Kidney (tissue), 14 donors: ENCODE data around the gene EPSTI1. TPM values are rescaled to one million over a fixed set of nuclear protein-coding genes. Genes with fewer than 3 reads are reported as not detected.

Experiments used
- DNase-seq, 5 donors: peaks; one replicate each; pipeline ENCODE4 v3.0.0-alpha.2; 2013 to 2020
- FAIRE-seq: peaks from 2 replicates; lab custom pipeline; 2012; peaks lifted over from hg19 to GRCh38; lab: Jason Lieb, UNC
- H3K27ac ChIP-seq, 2 donors: one replicate each; pipeline ENCODE4 v1.7.0; 2013; ENCODE audit warnings: low read depth in 2 of 2, low read length in 2 of 2, inconsistent platforms in 1 of 2
- H3K27me3 ChIP-seq: one replicate; pipeline ENCODE4 v1.7.1; 2013; ENCODE audit warnings: low read length, inconsistent platforms; ENCODE audit not compliant: control insufficient read depth, insufficient read depth
- H3K36me3 ChIP-seq, 3 donors: one replicate each; pipeline versions ENCODE4 v1.7.0 to v1.7.1; 2013; ENCODE audit warnings: low read length in 3 of 3, control low read depth in 1 of 3, inconsistent platforms in 1 of 3; ENCODE audit not compliant: insufficient read depth in 3 of 3, control insufficient read depth in 2 of 3
- H3K4me1 ChIP-seq, 3 donors: one replicate each; pipeline versions ENCODE4 v1.7.0 to v1.7.1; 2013; ENCODE audit warnings: low read length in 3 of 3, inconsistent platforms in 1 of 3, low read depth in 1 of 3; ENCODE audit not compliant: control insufficient read depth in 2 of 3, insufficient read depth in 2 of 3
- H3K4me3 ChIP-seq, 3 donors: one replicate each; pipeline versions ENCODE4 v1.7.0 to v1.8.1; 2013; ENCODE audit warnings: low read length in 3 of 3, control low read depth in 1 of 3, inconsistent platforms in 1 of 3
- H3K9ac ChIP-seq, 3 donors: one replicate each; pipeline versions ENCODE4 v1.7.0 to v1.7.1; 2013; ENCODE audit warnings: low read length in 3 of 3, control low read depth in 1 of 3, inconsistent platforms in 1 of 3
- H3K9me3 ChIP-seq, 3 donors: one replicate each; pipeline versions ENCODE4 v1.7.0 to v1.7.1; 2013; ENCODE audit warnings: low read length in 3 of 3, control low read depth in 1 of 3, inconsistent platforms in 1 of 3; ENCODE audit not compliant: control insufficient read depth in 2 of 3, insufficient read depth in 1 of 3
- CTCF ChIP-seq: IDR thresholded peaks from 3 replicates; pipeline ENCODE4 v1.5.1; 2012; ENCODE audit warnings: mild to moderate bottlenecking, moderate library complexity, borderline replicate concordance; ENCODE audit not compliant: insufficient read depth; ENCODE audit errors: extremely low read depth
- intact Hi-C: fragments of 100-400 bp; cut with DNase I; formaldehyde crosslinking; loops from one replicate; pipeline ENCODE4 v1.11.1; 2022
- polyA plus RNA-seq: library from polyadenylated mRNA; stranded (reverse); fragments of 350-450 nt; fragmentation: Illumina TruSeq; extraction: RNeasy Lipid Tissue Mini Kit (QIAGEN cat#74804); gene quantifications from one replicate; pipeline ENCODE4 v1.2.3, GENCODE V29; 2014; ENCODE audit warnings: low read depth, low replicate concordance; ENCODE audit not compliant: insufficient read depth
- total RNA-seq: library from RNA; stranded (reverse); fragmentation: NEBNext Ultra II Directional; extraction: Animal tissue kit (Norgen Biotek cat#: 25700); gene quantifications from one replicate; pipeline ENCODE4 v1.2.1, GENCODE V29; 2021
- donor health status: control.
- donor health status: control.
- donor health status: control.
- donor health status: control.
- donor health status: control.
- donor health status: DM: yes; HTN: yes; CAD: no.
- donor health status: Normal renal cell carcinoma (clear cell type).

The EPSTI1 gene
- total and polyA plus RNA-seq, 2 donors from 2014 or later: 11.2 to 12.2 TPM

DNA sequence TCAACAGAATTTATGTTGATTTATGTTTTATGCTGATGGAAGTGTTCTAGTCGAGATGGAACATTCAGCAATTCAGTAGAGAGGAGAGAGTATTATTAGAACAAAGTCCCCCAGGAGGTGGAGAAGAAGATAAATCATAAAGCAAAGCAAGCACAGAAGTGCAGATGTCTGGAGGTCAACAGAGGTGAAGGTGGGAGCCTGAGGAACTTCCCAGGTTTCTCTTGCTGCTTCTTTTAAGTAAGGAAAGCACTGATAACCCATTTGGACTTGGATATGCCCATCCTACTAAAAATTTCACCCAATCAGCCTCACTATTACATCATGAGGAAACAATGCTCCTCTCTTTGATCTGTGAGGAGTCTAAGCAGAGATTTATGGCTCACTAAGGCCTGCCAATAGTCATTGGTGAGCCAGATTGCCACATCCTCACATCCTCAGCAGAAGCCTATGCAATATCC is 98.8 kb downstream of the EPSTI1 start:
- no peak overlapping the region for H3K4me3 ChIP-seq
- no peak overlapping the region for H3K27ac ChIP-seq
- intact Hi-C loops: no loop called here
- H3K9me3 ChIP-seq: no peaks in the 10 kb centered on the region
- no peak overlapping the region for H3K9ac ChIP-seq
- H3K4me1 ChIP-seq: peaks cover 3 to 5% (median 5%) of the 10 kb centered on the region in 3 donors
- no peak for TF ChIP-seq CTCF
- no peaks in the 10 kb centered on the region for H3K27me3 ChIP-seq
- FAIRE-seq (no peak), DNase-seq (peak in 1 of 5 donors; percentile 23)
- peaks cover 0 to 4% (median 0%) of the 10 kb centered on the region in 3 donors for H3K36me3 ChIP-seq

DNA sequence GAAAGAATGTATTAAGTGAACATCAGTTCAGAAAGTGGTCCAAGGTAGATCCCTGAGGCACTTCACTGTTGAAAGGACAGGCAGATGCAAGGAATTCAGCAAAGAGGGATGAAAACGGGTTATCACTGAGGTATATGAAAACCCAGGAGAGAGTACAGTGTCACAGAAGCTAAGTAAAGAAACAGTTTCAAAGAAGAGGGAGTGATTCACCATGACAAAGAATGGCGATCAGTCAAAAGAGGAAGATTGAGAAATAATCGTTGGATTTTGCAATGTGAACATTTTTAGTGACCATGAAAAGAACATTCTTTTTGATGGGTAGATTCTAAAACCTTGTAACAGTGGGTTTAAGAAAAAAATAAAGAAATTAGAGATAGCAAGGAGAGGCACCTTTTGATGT is 99.3 kb downstream of the EPSTI1 start:
- intact Hi-C loops: no loop called here
- H3K4me1 ChIP-seq: peaks cover 3 to 5% (median 5%) of the 10 kb centered on the region in 3 donors
- TF ChIP-seq CTCF: no peak
- H3K36me3 ChIP-seq: peaks cover 0 to 4% (median 0%) of the 10 kb centered on the region in 3 donors
- no peaks in the 10 kb centered on the region for H3K9me3 ChIP-seq
- H3K9ac ChIP-seq: no peak overlapping the region
- H3K4me3 ChIP-seq: no peak overlapping the region
- DNase-seq (no peak), FAIRE-seq (no peak)
- no peak overlapping the region for H3K27ac ChIP-seq
- H3K27me3 ChIP-seq: no peaks in the 10 kb centered on the region

GRCh38 chr13:42891591-42891990 is 100.5 kb downstream of the EPSTI1 start:
- DNase-seq (no peak), FAIRE-seq (no peak)
- Histone ChIP-seq H3K27ac (no peak overlapping the region), H3K27me3 (no peaks in the 10 kb centered on the region), H3K4me3 (no peak overlapping the region), H3K9ac (no peak overlapping the region), H3K9me3 (no peaks in the 10 kb centered on the region), H3K36me3 (peaks cover 0 to 4% (median 0%) of the 10 kb centered on the region in 3 donors), H3K4me1 (peaks cover 3 to 5% (median 5%) of the 10 kb centered on the region in 3 donors)
- TF ChIP-seq CTCF: no peak
- intact Hi-C loops: no loop called here

- Histone ChIP-seq H3K4me3 (no peak overlapping the region), H3K9me3 (no peaks in the 10 kb centered on the region), H3K27ac (no peak overlapping the region), H3K9ac (no peak overlapping the region), H3K36me3 (peaks cover 0 to 2% (median 0%) of the 10 kb centered on the region in 3 donors), H3K4me1 (peaks cover 0 to 5% (median 2%) of the 10 kb centered on the region in 3 donors), H3K27me3 (no peaks in the 10 kb centered on the region)
- no peak for FAIRE-seq
- intact Hi-C loops: no loop called here
- DNase-seq: no peak
- TF ChIP-seq CTCF: no peak
Measured at GRCh38 chr13:42885325-42885724, 106.7 kb downstream of the EPSTI1 start.
